PC-9 (cell line): ENCODE data around the gene RRP15. TPM values are rescaled to one million over a fixed set of nuclear protein-coding genes. Genes with fewer than 3 reads are reported as not detected.

ENCODE experiments used
- BruUV-seq: library from RNA; stranded (reverse); fragments of 400-500 nt; replicated peaks from 2 replicates; lab custom pipeline; 2021; lab: Mats Ljungman, UMichigan
- CTCF ChIA-PET: fragments of 300-600 bp; sonication (Branson Sonifier 250); formaldehyde crosslinking; loops from one replicate; lab custom pipeline; 2022; ENCODE audit warnings: antibody characterized with exemption; lab: Charles Lee
- POLR2A ChIA-PET: fragments of 300-600 bp; sonication (Branson Sonifier 250); formaldehyde crosslinking; loops from one replicate; lab custom pipeline; 2022; ENCODE audit warnings: antibody characterized with exemption; ENCODE audit not compliant: unreplicated experiment; lab: Charles Lee
- DNase-seq, 2 experiments: peaks; one replicate each; pipeline versions ENCODE4 v3.0.0 to v3.0.0-alpha.2; 2015 to 2022; ENCODE audit warnings: mixed read lengths in 1 of 2
- H2AFZ ChIP-seq: fragments of 200-600 bp; sonication (generic); 2 replicates; pipeline ENCODE4 v1.8.1; 2017; ENCODE audit warnings: antibody characterized with exemption
- H3F3A ChIP-seq: fragments of 200-600 bp; sonication (generic); 2 replicates; pipeline ENCODE4 v1.8.1; 2017; ENCODE audit warnings: antibody characterized with exemption, mild to moderate bottlenecking, low read depth; ENCODE audit not compliant: insufficient read depth
- H3K27ac ChIP-seq: fragments of 200-600 bp; sonication (generic); 2 replicates; pipeline ENCODE4 v1.6.1; 2016; ENCODE audit warnings: mixed run types
- H3K27me3 ChIP-seq: fragments of 200-600 bp; sonication (generic); 2 replicates; pipeline ENCODE4 v1.6.1; 2016; ENCODE audit warnings: low read depth, mixed run types; ENCODE audit not compliant: insufficient read depth
- H3K36me3 ChIP-seq: fragments of 200-600 bp; sonication (generic); 2 replicates; pipeline ENCODE4 v1.6.1; 2016; ENCODE audit warnings: low read depth, mixed run types
- H3K4me1 ChIP-seq: fragments of 200-600 bp; sonication (generic); replicated peaks from 2 replicates; pipeline ENCODE4 v1.6.1; 2016; ENCODE audit warnings: mixed run types; ENCODE audit not compliant: insufficient read depth
- H3K4me2 ChIP-seq: fragments of 200-600 bp; sonication (generic); 2 replicates; pipeline ENCODE4 v1.6.1; 2017; ENCODE audit warnings: mixed run types
- H3K4me3 ChIP-seq: fragments of 200-600 bp; sonication (generic); 2 replicates; pipeline ENCODE4 v1.6.1; 2016; ENCODE audit warnings: mixed run types
- H3K79me2 ChIP-seq: fragments of 200-600 bp; sonication (generic); 2 replicates; pipeline ENCODE4 v1.6.1; 2017; ENCODE audit warnings: low read depth, mixed run types
- H3K9me2 ChIP-seq: fragments of 200-600 bp; sonication (generic); 2 replicates; pipeline ENCODE4 v1.8.1; 2017; ENCODE audit warnings: mild to moderate bottlenecking; ENCODE audit not compliant: insufficient read depth
- H3K9me3 ChIP-seq: fragments of 200-600 bp; sonication (generic); 2 replicates; pipeline ENCODE4 v1.8.1; 2016; ENCODE audit warnings: low read depth; ENCODE audit not compliant: insufficient read depth
- H4K20me1 ChIP-seq: fragments of 200-600 bp; sonication (generic); 2 replicates; pipeline ENCODE4 v1.8.1; 2017; ENCODE audit not compliant: insufficient read depth
- CTCF ChIP-seq: fragments of 200-600 bp; sonication (generic); conservative IDR thresholded peaks from 2 replicates; pipeline ENCODE4 v1.6.1; 2017; ENCODE audit warnings: mixed run types, antibody characterized with exemption, mild to moderate bottlenecking, moderate library complexity
- EZH2 ChIP-seq: fragments of 200-600 bp; sonication (generic); IDR thresholded peaks from 2 replicates; pipeline ENCODE4 v1.8.0; 2017; ENCODE audit warnings: antibody characterized with exemption, low read depth
- intact Hi-C: fragments of 100-400 bp; cut with micrococcal nuclease; formaldehyde crosslinking; loops from one replicate; pipeline ENCODE4 v1.10.0; 2022; ENCODE audit not compliant: unreplicated experiment
- total RNA-seq: library from RNA; stranded (reverse); gene quantifications from 2 replicates; pipeline ENCODE4 v1.2.3, GENCODE V29; 2021

The RRP15 gene
- total RNA-seq, 1 experiment from 2014 or later = 24.9 TPM

DNA sequence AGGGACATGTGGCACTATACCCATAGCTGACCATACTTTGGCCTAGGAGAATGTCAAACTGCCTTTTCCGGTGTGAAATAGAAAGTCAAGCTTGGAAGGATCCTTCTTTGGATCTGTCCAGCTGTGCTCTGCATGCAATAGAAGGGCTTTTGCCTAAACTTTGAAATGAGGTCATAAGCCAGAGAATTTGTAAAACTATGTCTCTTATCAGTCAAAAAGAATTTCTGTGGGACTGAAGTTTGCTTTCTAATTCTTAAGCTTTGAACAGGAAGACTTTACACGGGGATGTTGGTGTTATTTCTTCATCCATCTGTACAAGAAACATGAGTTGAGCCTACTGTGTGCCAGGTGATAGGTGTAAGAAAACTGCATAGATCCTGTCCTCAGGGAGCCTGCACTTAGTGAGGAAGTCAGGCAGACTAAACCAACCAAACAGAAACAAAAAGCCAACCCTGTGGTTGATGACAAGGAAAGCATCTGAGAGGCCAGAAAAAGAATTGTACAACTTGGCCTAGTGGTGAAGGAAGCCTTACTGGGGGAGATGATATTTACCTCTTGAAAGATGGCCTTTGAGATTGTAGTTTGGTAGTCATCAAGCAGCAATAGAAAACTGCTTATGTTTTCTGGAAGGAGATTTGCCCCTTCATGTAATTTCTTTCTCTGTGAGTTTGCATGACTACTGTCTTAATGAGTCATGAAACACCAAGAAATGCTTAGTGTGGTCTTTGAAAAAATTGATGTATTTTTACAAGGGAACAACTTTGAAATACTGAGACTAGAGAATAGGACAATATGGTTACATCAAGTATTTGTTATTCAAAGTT, 84.8 kb downstream of the RRP15 start:
- no TSS peak for BruUV-seq
- no peak overlapping the region for H3K27ac ChIP-seq
- no peaks in the 10 kb centered on the region for H3K9me3 ChIP-seq
- no peak overlapping the region for H3K4me3 ChIP-seq
- no peak for TF ChIP-seq EZH2
- no peak for TF ChIP-seq CTCF
- H3K79me2 ChIP-seq = peaks cover 71% of the 10 kb centered on the region
- peaks cover 20% of the 10 kb centered on the region; the same call in 1 of the 2 replicates for H3F3A ChIP-seq
- no peak overlapping the region for H3K4me2 ChIP-seq
- POLR2A ChIA-PET = no interaction called here
- DNase-seq = no peak
- CTCF ChIA-PET = no interaction called here
- no peak overlapping the region for H2AFZ ChIP-seq
- intact Hi-C loops = no loop called here
- no peaks in the 10 kb centered on the region for H3K9me2 ChIP-seq
- H3K36me3 ChIP-seq = peaks cover 21% of the 10 kb centered on the region; the same call in 1 of the 2 replicates
- peaks cover 25% of the 10 kb centered on the region for H3K4me1 ChIP-seq
- no peaks in the 10 kb centered on the region for H4K20me1 ChIP-seq
- H3K27me3 ChIP-seq = no peaks in the 10 kb centered on the region

DNA sequence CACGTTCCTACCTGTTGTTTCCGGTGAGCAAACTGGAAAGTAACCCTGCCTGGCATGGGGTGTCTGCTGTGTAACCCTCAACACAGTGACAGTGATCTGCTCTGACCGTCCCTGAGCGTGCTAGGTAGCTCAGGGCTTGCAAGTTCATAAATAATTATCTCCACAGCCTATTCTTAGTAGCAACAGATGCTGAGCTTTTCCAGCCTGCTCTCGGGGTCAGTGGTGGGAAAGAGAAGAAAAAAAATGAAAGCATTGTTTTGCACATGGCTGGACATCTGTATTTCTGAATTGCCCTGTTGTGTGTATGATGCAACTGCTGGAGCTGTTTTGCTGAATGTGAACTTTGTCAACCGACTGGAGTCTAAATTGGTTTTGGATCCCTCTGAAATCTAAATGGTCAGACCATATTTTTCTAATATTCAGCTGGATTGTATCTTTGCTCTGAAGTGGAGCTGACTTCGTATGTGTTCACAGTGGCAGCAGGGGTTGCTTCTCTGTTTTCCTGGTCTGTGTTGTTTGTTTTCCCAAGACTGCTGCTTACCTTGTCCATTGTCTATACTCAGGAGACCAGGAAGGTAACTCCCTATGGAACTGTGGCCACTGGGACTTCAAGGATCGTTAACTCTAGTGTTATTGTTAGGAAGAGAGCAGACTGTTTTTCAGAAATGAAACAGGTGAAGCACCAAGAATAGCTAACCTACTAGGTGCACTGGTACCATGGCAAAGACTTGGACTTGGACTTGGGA, 87.0 kb downstream of the RRP15 start:
- ChIA-PET CTCF (no interaction called here), POLR2A (no interaction called here)
- DNase-seq = no peak
- H3F3A ChIP-seq = peaks cover 34% of the 10 kb centered on the region
- no peaks in the 10 kb centered on the region for H3K27me3 ChIP-seq
- no peak overlapping the region for H3K27ac ChIP-seq
- H3K9me3 ChIP-seq = no peaks in the 10 kb centered on the region
- no peak for TF ChIP-seq EZH2
- no peak for TF ChIP-seq CTCF
- no peaks in the 10 kb centered on the region for H3K9me2 ChIP-seq
- H2AFZ ChIP-seq = no peak overlapping the region
- no peak overlapping the region for H3K4me3 ChIP-seq
- no TSS peak for BruUV-seq
- peaks cover 47% of the 10 kb centered on the region for H3K4me1 ChIP-seq
- H3K4me2 ChIP-seq = no peak overlapping the region
- no peaks in the 10 kb centered on the region for H4K20me1 ChIP-seq
- intact Hi-C loops = no loop called here
- peaks cover 25% of the 10 kb centered on the region; the same call in 1 of the 2 replicates for H3K36me3 ChIP-seq
- peaks cover 76% of the 10 kb centered on the region for H3K79me2 ChIP-seq
